ENCODE measurements around the gene TDP2.
"Not testable (repeated sequence)": the region's sequence is repeated elsewhere in the genome, so short reads cannot be mapped to it uniquely, and the experiment has no call there.

The TDP2 gene

GRCh38 chr6:24667378-24667803 is 692 bp upstream of the TDP2 start:
- Mint-ChIP-seq H3K36me3 (ENCODE audit: low read depth) (peaks cover 79% of the 10 kb centered on the region), H3K9me3 (peaks cover 12% of the 10 kb centered on the region), H3K27me3 (no peaks in the 10 kb centered on the region), H3K27ac (peak overlapping the region; percentile 99), H3K4me3 (peak overlapping the region; percentile 96), H3K4me1 (ENCODE audit: low read depth) (peaks cover 50% of the 10 kb centered on the region)
- no peak for DNase-seq

GRCh38 chr6:24666097-24666640 is 530 bp downstream of the TDP2 start:
- Mint-ChIP-seq H3K27ac (peak overlapping the region; percentile 99), H3K27me3 (no peaks in the 10 kb centered on the region), H3K9me3 (peaks cover 10% of the 10 kb centered on the region), H3K4me1 (ENCODE audit: low read depth) (peaks cover 59% of the 10 kb centered on the region), H3K36me3 (ENCODE audit: low read depth) (peaks cover 87% of the 10 kb centered on the region), H3K4me3 (peak overlapping the region; percentile 96)
- DNase-seq, result no peak

- H3K36me3 Mint-ChIP-seq (ENCODE audit: low read depth), result peaks cover 83% of the 10 kb centered on the region
- no peaks in the 10 kb centered on the region for H3K9me3 Mint-ChIP-seq
- DNase-seq, result no peak
- H3K27ac Mint-ChIP-seq, result peak overlapping the region; percentile 99
- H3K27me3 Mint-ChIP-seq, result no peaks in the 10 kb centered on the region
- peaks cover 67% of the 10 kb centered on the region for H3K4me1 Mint-ChIP-seq (ENCODE audit: low read depth)
- H3K4me3 Mint-ChIP-seq, result peak overlapping the region; percentile 96
These were observed 2.4 kb downstream of the TDP2 start for GRCh38 chr6:24664046-24664987.

GRCh38 chr6:24663189-24663588 is 3.5 kb downstream of the TDP2 start:
- peaks cover 89% of the 10 kb centered on the region for H3K36me3 Mint-ChIP-seq (ENCODE audit: low read depth)
- peaks cover 65% of the 10 kb centered on the region for H3K4me1 Mint-ChIP-seq (ENCODE audit: low read depth)
- H3K9me3 Mint-ChIP-seq, result no peaks in the 10 kb centered on the region
- DNase-seq, result no peak
- H3K4me3 Mint-ChIP-seq, result no peak overlapping the region
- peak overlapping the region; percentile 32 for H3K27ac Mint-ChIP-seq
- no peaks in the 10 kb centered on the region for H3K27me3 Mint-ChIP-seq

- Mint-ChIP-seq H3K4me1 (ENCODE audit: low read depth) (peaks cover 63% of the 10 kb centered on the region), H3K27ac (no peak overlapping the region)
These were observed 4.5 kb downstream of the TDP2 start for GRCh38 chr6:24662236-24662635.

GRCh38 chr6:24661759-24662158 is 4.9 kb downstream of the TDP2 start:
- Mint-ChIP-seq H3K27ac (peak overlapping the region; percentile 20), H3K36me3 (ENCODE audit: low read depth) (peaks cover 93% of the 10 kb centered on the region), H3K4me1 (ENCODE audit: low read depth) (peaks cover 63% of the 10 kb centered on the region)
- not testable (repeated sequence) for H3K9me3 Mint-ChIP-seq, H3K4me3 Mint-ChIP-seq, H3K27me3 Mint-ChIP-seq, DNase-seq

More at GRCh38 chr6:24662236-24662635, 4.5 kb downstream of the TDP2 start:
- Mint-ChIP-seq H3K27me3 (no peaks in the 10 kb centered on the region), H3K4me3 (no peak overlapping the region), H3K9me3 (no peaks in the 10 kb centered on the region), H3K36me3 (ENCODE audit: low read depth) (peaks cover 93% of the 10 kb centered on the region)
- DNase-seq, result no peak

- Mint-ChIP-seq H3K27me3 (no peaks in the 10 kb centered on the region), H3K36me3 (ENCODE audit: low read depth) (peaks cover 92% of the 10 kb centered on the region), H3K4me1 (ENCODE audit: low read depth) (peaks cover 67% of the 10 kb centered on the region), H3K4me3 (no peak overlapping the region), H3K9me3 (no peaks in the 10 kb centered on the region), H3K27ac (no peak overlapping the region)
- no peak for DNase-seq
These were observed 6.6 kb downstream of the TDP2 start for GRCh38 chr6:24660105-24660504.

- no peak overlapping the region for H3K27ac Mint-ChIP-seq
- peaks cover 91% of the 10 kb centered on the region for H3K36me3 Mint-ChIP-seq (ENCODE audit: low read depth)
- DNase-seq, result no peak
These were observed 7.1 kb downstream of the TDP2 start for GRCh38 chr6:24659561-24659960.

GRCh38 chr6:24658573-24659560 is 7.8 kb downstream of the TDP2 start:
- peak overlapping the region; percentile 32 for H3K27ac Mint-ChIP-seq
- H3K4me1 Mint-ChIP-seq (ENCODE audit: low read depth), result peaks cover 56% of the 10 kb centered on the region
- DNase-seq, result no peak
- peaks cover 89% of the 10 kb centered on the region for H3K36me3 Mint-ChIP-seq (ENCODE audit: low read depth)
- no peaks in the 10 kb centered on the region for H3K27me3 Mint-ChIP-seq
- no peak overlapping the region for H3K4me3 Mint-ChIP-seq
- H3K9me3 Mint-ChIP-seq, result no peaks in the 10 kb centered on the region

More at GRCh38 chr6:24659561-24659960, 7.1 kb downstream of the TDP2 start:
- Mint-ChIP-seq H3K4me3 (no peak overlapping the region), H3K4me1 (ENCODE audit: low read depth) (peaks cover 62% of the 10 kb centered on the region), H3K27me3 (no peaks in the 10 kb centered on the region), H3K9me3 (no peaks in the 10 kb centered on the region)

GRCh38 chr6:24655215-24655614 is 11.5 kb downstream of the TDP2 start:
- H3K27me3 Mint-ChIP-seq, result no peaks in the 10 kb centered on the region
- H3K4me1 Mint-ChIP-seq (ENCODE audit: low read depth), result peaks cover 31% of the 10 kb centered on the region
- no peak for DNase-seq
- H3K9me3 Mint-ChIP-seq, result no peaks in the 10 kb centered on the region
- peaks cover 88% of the 10 kb centered on the region for H3K36me3 Mint-ChIP-seq (ENCODE audit: low read depth)
- peak overlapping the region; percentile 51 for H3K27ac Mint-ChIP-seq
- H3K4me3 Mint-ChIP-seq, result no peak overlapping the region

- Mint-ChIP-seq H3K36me3 (ENCODE audit: low read depth) (peaks cover 51% of the 10 kb centered on the region), H3K4me1 (ENCODE audit: low read depth) (peaks cover 14% of the 10 kb centered on the region), H3K27me3 (peaks cover 5% of the 10 kb centered on the region), H3K27ac (no peak overlapping the region), H3K9me3 (no peaks in the 10 kb centered on the region), H3K4me3 (no peak overlapping the region)
- no peak for DNase-seq
These were observed 16.3 kb downstream of the TDP2 start for GRCh38 chr6:24650365-24650764.

- Mint-ChIP-seq H3K27me3 (peaks cover 12% of the 10 kb centered on the region), H3K27ac (no peak overlapping the region), H3K36me3 (ENCODE audit: low read depth) (peaks cover 46% of the 10 kb centered on the region), H3K9me3 (no peaks in the 10 kb centered on the region), H3K4me1 (ENCODE audit: low read depth) (peaks cover 15% of the 10 kb centered on the region), H3K4me3 (no peak overlapping the region)
- DNase-seq, result no peak
These were observed 17.0 kb downstream of the TDP2 start for GRCh38 chr6:24649691-24650090.

GRCh38 chr6:24648276-24648675 is 18.4 kb downstream of the TDP2 start:
- H3K27ac Mint-ChIP-seq, result no peak overlapping the region
- H3K27me3 Mint-ChIP-seq, result peaks cover 23% of the 10 kb centered on the region
- H3K4me1 Mint-ChIP-seq (ENCODE audit: low read depth), result peaks cover 15% of the 10 kb centered on the region
- no peak for DNase-seq
- peaks cover 34% of the 10 kb centered on the region for H3K36me3 Mint-ChIP-seq (ENCODE audit: low read depth)
- no peaks in the 10 kb centered on the region for H3K9me3 Mint-ChIP-seq
- H3K4me3 Mint-ChIP-seq, result no peak overlapping the region

GRCh38 chr6:24646771-24647170 is 19.9 kb downstream of the TDP2 start:
- Mint-ChIP-seq H3K27ac (no peak overlapping the region), H3K4me1 (ENCODE audit: low read depth) (peaks cover 15% of the 10 kb centered on the region), H3K27me3 (peaks cover 23% of the 10 kb centered on the region), H3K9me3 (no peaks in the 10 kb centered on the region), H3K36me3 (ENCODE audit: low read depth) (peaks cover 19% of the 10 kb centered on the region), H3K4me3 (peak overlapping the region; percentile 85)
- no peak for DNase-seq

Measured in activated T-cell treated with anti-CD3 and anti-CD28 coated beads, Interleukin-2, amount 50 U/mL, for 24 hours (primary cell).